ENCODE results near the gene RP9. TPM values are rescaled to one million over a fixed set of nuclear protein-coding genes. Genes with fewer than 3 reads are reported as not detected.

Gene RP9
- total RNA-seq, 4 donors from 2014 or later, result 8.7 to 20.2 (median 12.8) TPM

DNA sequence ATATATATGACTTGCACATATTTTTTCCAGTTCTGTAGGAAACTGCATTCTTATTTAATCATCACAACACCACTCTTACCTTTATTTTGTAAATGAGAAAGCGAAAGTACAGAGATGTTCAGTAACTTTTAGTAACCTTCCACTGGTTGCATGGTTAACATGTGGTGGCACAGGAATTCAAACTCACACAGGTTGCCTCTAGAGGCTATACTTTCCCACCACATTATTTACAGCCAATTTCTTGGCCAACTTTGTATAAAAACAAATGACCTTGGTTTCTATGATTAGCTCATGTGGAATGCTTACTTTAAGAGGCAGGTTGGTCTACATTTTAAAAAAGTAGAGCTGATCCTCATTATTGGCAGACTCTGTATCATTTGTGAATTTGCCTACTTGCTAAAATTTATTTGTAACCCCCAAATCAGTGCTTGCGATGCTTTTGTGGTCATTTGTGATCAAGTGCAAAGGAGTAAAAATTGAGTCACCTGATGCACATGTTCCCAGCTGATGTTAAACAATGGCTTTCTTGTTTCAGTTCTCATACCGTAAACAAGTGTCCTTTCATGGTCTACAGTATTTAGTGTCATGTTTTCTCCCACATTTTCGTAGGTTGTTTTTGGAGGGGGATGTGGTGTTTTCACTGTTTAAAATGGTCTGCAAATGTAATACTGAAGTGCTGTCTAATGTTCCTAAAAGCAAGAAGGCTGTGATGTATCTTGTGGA lies 35.0 kb upstream of the RP9 start:
- TF ChIP-seq, protein P1, sequence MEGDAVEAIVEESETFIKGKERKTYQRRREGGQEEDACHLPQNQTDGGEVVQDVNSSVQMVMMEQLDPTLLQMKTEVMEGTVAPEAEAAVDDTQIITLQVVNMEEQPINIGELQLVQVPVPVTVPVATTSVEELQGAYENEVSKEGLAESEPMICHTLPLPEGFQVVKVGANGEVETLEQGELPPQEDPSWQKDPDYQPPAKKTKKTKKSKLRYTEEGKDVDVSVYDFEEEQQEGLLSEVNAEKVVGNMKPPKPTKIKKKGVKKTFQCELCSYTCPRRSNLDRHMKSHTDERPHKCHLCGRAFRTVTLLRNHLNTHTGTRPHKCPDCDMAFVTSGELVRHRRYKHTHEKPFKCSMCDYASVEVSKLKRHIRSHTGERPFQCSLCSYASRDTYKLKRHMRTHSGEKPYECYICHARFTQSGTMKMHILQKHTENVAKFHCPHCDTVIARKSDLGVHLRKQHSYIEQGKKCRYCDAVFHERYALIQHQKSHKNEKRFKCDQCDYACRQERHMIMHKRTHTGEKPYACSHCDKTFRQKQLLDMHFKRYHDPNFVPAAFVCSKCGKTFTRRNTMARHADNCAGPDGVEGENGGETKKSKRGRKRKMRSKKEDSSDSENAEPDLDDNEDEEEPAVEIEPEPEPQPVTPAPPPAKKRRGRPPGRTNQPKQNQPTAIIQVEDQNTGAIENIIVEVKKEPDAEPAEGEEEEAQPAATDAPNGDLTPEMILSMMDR (IDR thresholded peaks at IDR 0.05; ENCODE audit: low read depth), result no peak

DNA sequence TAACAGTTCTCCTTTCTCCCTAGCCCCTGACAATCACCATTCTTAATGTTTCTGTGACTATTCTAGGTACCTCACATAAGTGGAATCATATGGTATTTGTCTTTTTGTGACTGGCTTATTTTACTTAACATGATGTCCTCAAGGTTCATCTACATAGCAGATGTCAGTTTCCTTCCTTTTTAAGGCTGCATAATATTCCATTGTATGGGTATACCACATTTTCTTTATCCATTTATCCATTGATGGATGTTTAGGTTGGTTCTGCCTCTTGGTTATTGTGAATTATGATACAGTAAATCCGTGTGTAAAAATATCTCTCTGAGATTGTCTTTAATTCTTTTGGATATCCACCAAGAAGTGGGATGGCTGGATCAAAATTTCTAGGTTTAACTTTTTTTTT lies 33.4 kb upstream of the RP9 start:
- TF ChIP-seq, protein P1 (IDR thresholded peaks at IDR 0.05; ENCODE audit: low read depth), result no peak

DNA sequence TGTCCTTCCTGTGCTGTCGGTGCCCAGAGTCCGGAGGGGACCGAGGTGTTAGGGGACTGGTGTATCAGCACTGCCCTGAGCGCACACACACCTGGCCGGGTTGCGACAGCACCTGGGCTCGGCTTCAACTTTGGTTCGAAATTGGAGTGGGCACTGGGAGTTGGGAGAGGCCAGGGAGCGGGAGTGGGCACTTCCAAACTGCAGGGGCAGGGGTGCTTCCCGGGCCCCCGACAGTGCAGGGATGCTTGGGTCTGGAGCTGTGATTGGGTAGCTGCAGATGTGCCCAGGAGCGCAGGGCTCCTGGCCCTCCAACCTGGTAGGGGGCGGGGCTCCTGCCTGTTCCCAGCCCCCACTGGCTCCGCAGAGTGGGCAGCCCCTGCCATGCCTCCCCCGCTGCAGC lies 27.9 kb upstream of the RP9 start:
- TF ChIP-seq, protein P1 (IDR thresholded peaks at IDR 0.05; ENCODE audit: low read depth), result no peak

DNA sequence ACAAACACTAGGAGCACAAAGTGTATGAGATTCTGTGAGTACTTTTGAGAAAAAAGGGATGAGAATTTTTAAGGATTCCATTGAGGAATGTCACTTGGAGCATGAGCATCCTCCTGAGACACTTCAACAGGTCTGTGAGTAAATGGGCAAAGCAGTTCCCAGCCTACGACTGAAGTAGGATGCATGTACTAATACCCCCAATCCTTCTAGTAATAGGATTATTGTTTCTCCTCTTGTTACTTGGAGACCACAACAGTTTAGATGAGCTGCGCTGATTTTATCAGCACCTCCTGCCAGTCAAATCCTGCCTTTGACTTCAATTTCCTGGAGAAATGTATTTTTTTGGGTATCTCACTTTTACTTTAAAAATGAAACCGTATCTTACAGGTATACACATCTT lies 21.0 kb upstream of the RP9 start:
- TF ChIP-seq, protein P1 (IDR thresholded peaks at IDR 0.05; ENCODE audit: low read depth), result no peak

DNA sequence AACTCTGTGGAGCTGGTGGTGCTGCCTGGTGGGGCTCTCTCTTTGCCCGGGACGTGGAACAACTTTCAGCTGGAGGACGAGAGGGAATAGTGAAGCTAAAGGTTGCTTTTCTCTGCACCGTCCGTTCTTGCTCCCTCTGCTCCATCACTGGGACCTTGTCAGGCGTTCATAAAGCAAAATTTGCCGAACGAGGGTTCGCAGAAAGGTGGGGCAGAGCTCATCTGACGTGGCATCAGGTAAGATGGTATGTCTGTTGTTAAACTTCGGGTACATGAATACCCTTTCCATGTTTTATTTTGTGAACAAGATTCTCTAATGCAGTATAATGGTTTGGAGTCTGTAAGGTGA lies 20.6 kb upstream of the RP9 start:
- TF ChIP-seq, protein P1 (IDR thresholded peaks at IDR 0.05; ENCODE audit: low read depth), result no peak

DNA sequence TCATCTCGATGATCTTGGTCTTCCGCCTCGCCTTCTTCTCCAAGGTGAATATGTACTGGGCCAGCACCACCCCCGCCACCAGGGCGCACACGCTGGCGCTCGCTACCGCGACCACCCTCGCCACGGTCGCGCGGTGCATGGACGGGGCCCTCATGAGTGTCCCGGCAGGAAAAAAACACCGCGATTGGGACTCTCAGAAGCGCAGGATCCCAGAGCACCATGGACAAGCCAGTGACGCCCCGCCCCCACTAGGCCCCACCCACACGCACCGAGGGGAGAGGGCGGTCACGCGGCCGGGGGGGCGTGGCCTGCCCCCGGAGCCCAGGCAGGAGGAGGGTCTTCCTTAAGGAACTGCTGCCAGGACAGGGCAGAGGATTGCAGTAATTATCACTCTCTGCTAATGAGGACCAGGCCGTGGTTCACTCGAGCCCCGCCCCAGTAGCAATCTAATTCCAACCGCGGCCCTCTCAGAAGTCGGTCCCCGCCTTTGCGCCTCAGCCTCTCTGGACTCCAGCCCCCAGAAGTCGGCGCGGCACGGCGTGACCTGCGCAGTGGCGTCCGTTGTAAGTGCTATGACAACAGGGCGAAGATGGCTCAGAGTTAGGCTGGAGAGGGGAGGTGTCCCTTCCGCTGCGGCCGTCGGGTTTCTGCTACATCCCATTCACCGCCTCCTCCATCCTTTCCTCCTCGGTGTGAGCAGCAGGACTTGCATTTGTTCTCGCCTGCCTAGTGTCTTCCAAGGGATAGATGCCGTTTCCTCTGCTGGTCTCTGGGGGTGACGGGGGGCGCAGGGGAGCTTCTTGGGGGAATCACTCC lies 20.0 kb upstream of the RP9 start, which contains the start of gene BBS9:
Gene BBS9, plus strand, starts transcription at position 575 of the 816 bp plus-strand sequence. CDS start 16,689 bp downstream, outside the sequence.
- TF ChIP-seq, protein P1 (IDR thresholded peaks at IDR 0.05; ENCODE audit: low read depth), result no peak

DNA sequence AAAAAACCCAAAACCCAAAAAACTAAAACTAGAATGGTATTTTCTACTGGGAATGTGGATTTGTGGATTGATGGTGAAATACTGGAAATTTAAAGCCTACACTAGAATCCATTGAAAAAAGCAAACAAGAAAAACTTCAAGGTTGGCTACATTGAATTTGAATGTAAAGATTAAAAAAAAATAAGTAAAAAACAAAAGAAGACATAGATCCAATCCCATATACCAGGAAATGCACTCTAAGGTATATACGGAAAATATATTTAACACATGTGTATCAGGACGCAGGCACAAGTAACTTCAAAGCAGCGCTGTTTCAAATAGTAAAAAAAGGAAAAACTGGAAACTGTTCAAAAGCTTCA lies 19.4 kb upstream of the RP9 start:
- TF ChIP-seq, protein P1 (IDR thresholded peaks at IDR 0.05; ENCODE audit: low read depth), result no peak

Data from subcutaneous adipose tissue (tissue), 4 donors.